Kidney (tissue), 14 donors: ENCODE results near the gene TSPAN32. TPM values are rescaled to one million over a fixed set of nuclear protein-coding genes. Genes with fewer than 3 reads are reported as not detected.

Experiments used
- DNase-seq, 5 donors: peaks; one replicate each; pipeline ENCODE4 v3.0.0-alpha.2; 2013 to 2020
- FAIRE-seq: peaks from 2 replicates; lab custom pipeline; 2012; peaks lifted over from hg19 to GRCh38; lab: Jason Lieb, UNC
- H3K27ac ChIP-seq, 2 donors: one replicate each; pipeline ENCODE4 v1.7.0; 2013; ENCODE audit warnings: low read depth in 2 of 2, low read length in 2 of 2, inconsistent platforms in 1 of 2
- H3K27me3 ChIP-seq: one replicate; pipeline ENCODE4 v1.7.1; 2013; ENCODE audit warnings: low read length, inconsistent platforms; ENCODE audit not compliant: control insufficient read depth, insufficient read depth
- H3K36me3 ChIP-seq, 3 donors: one replicate each; pipeline versions ENCODE4 v1.7.0 to v1.7.1; 2013; ENCODE audit warnings: low read length in 3 of 3, control low read depth in 1 of 3, inconsistent platforms in 1 of 3; ENCODE audit not compliant: insufficient read depth in 3 of 3, control insufficient read depth in 2 of 3
- H3K4me1 ChIP-seq, 3 donors: one replicate each; pipeline versions ENCODE4 v1.7.0 to v1.7.1; 2013; ENCODE audit warnings: low read length in 3 of 3, inconsistent platforms in 1 of 3, low read depth in 1 of 3; ENCODE audit not compliant: control insufficient read depth in 2 of 3, insufficient read depth in 2 of 3
- H3K4me3 ChIP-seq, 3 donors: one replicate each; pipeline versions ENCODE4 v1.7.0 to v1.8.1; 2013; ENCODE audit warnings: low read length in 3 of 3, control low read depth in 1 of 3, inconsistent platforms in 1 of 3
- H3K9ac ChIP-seq, 3 donors: one replicate each; pipeline versions ENCODE4 v1.7.0 to v1.7.1; 2013; ENCODE audit warnings: low read length in 3 of 3, control low read depth in 1 of 3, inconsistent platforms in 1 of 3
- H3K9me3 ChIP-seq, 3 donors: one replicate each; pipeline versions ENCODE4 v1.7.0 to v1.7.1; 2013; ENCODE audit warnings: low read length in 3 of 3, control low read depth in 1 of 3, inconsistent platforms in 1 of 3; ENCODE audit not compliant: control insufficient read depth in 2 of 3, insufficient read depth in 1 of 3
- CTCF ChIP-seq: IDR thresholded peaks from 3 replicates; pipeline ENCODE4 v1.5.1; 2012; ENCODE audit warnings: mild to moderate bottlenecking, moderate library complexity, borderline replicate concordance; ENCODE audit not compliant: insufficient read depth; ENCODE audit errors: extremely low read depth
- intact Hi-C: fragments of 100-400 bp; cut with DNase I; formaldehyde crosslinking; loops from one replicate; pipeline ENCODE4 v1.11.1; 2022
- polyA plus RNA-seq: library from polyadenylated mRNA; stranded (reverse); fragments of 350-450 nt; fragmentation: Illumina TruSeq; extraction: RNeasy Lipid Tissue Mini Kit (QIAGEN cat#74804); gene quantifications from one replicate; pipeline ENCODE4 v1.2.3, GENCODE V29; 2014; ENCODE audit warnings: low read depth, low replicate concordance; ENCODE audit not compliant: insufficient read depth
- total RNA-seq: library from RNA; stranded (reverse); fragmentation: NEBNext Ultra II Directional; extraction: Animal tissue kit (Norgen Biotek cat#: 25700); gene quantifications from one replicate; pipeline ENCODE4 v1.2.1, GENCODE V29; 2021
- donor health status: control.
- donor health status: control.
- donor health status: control.
- donor health status: control.
- donor health status: control.
- donor health status: DM: yes; HTN: yes; CAD: no.
- donor health status: Normal renal cell carcinoma (clear cell type).

TSPAN32 gene
- total and polyA plus RNA-seq, 2 donors from 2014 or later: 0.75 to 6.1 TPM

- Histone ChIP-seq H3K4me1 (no peaks in the 10 kb centered on the region), H3K4me3 (no peak overlapping the region), H3K27ac (no peak overlapping the region), H3K9me3 (no peaks in the 10 kb centered on the region), H3K27me3 (no peaks in the 10 kb centered on the region), H3K36me3 (no peaks in the 10 kb centered on the region), H3K9ac (no peak overlapping the region)
- intact Hi-C loops: no loop called here
- TF ChIP-seq CTCF: no peak
- FAIRE-seq (no peak), DNase-seq (no peak)
These were observed 37.3 kb upstream of the TSPAN32 start for GRCh38 chr11:2264366-2265053.

GRCh38 chr11:2265396-2265795 is 36.4 kb upstream of the TSPAN32 start:
- no peak overlapping the region for H3K4me3 ChIP-seq
- no peaks in the 10 kb centered on the region for H3K9me3 ChIP-seq
- H3K36me3 ChIP-seq: no peaks in the 10 kb centered on the region
- no peak overlapping the region for H3K9ac ChIP-seq
- peaks cover 0 to 7% (median 0%) of the 10 kb centered on the region in 3 donors for H3K4me1 ChIP-seq
- no peak overlapping the region for H3K27ac ChIP-seq
- no peaks in the 10 kb centered on the region for H3K27me3 ChIP-seq
- no peak for TF ChIP-seq CTCF
- intact Hi-C loops: no loop called here
- no peak for FAIRE-seq
- DNase-seq: no peak

- no peak overlapping the region for H3K9ac ChIP-seq
- FAIRE-seq: no peak
- TF ChIP-seq CTCF: no peak
- intact Hi-C loops: no loop called here
- no peak overlapping the region for H3K27ac ChIP-seq
- no peak for DNase-seq
- no peaks in the 10 kb centered on the region for H3K27me3 ChIP-seq
- no peaks in the 10 kb centered on the region for H3K36me3 ChIP-seq
- H3K9me3 ChIP-seq: no peaks in the 10 kb centered on the region
- peaks cover 0 to 7% (median 0%) of the 10 kb centered on the region in 3 donors for H3K4me1 ChIP-seq
- no peak overlapping the region for H3K4me3 ChIP-seq
These were observed 35.8 kb upstream of the TSPAN32 start for GRCh38 chr11:2265854-2266585.
